HCT116 (cell line): ENCODE results near the gene KCNN3. TPM values are rescaled to one million over a fixed set of nuclear protein-coding genes. Genes with fewer than 3 reads are reported as not detected.

Experiments
- ATAC-seq: fragments of 200-7000 bp; cut with Tn5 transposase; 2 replicates; pipeline ENCODE4 v1.9.1; 2020; ENCODE audit warnings: mild to moderate bottlenecking, moderate library complexity
- BruUV-seq: library from RNA; stranded (reverse); fragments of 400-500 nt; replicated peaks from 2 replicates; lab custom pipeline; 2021; lab: Mats Ljungman, UMichigan
- CTCF ChIA-PET: fragments of 300-600 bp; sonication (Branson Sonifier 250); formaldehyde crosslinking; loops from one replicate; lab custom pipeline; 2021; ENCODE audit warnings: antibody characterized with exemption; lab: Charles Lee
- POLR2A ChIA-PET: fragments of 300-600, 350-600 bp; sonication (Branson Sonifier 250); formaldehyde crosslinking; loops from one replicate; lab custom pipeline; 2021; ENCODE audit warnings: antibody characterized with exemption; lab: Charles Lee
- RAD21 ChIA-PET, 2 experiments: fragments of 300-600 bp; sonication (Branson Sonifier 250); formaldehyde crosslinking; loops; one replicate each; lab custom pipeline; 2023; ENCODE audit warnings: low total read pairs in 2 of 2; ENCODE audit not compliant: uncharacterized antibody in 2 of 2, unreplicated experiment in 2 of 2, low non-redundant PET in 1 of 2; lab: Charles Lee
- DNase-seq: peaks from one replicate; pipeline ENCODE4 v3.0.0-alpha.2; 2010; ENCODE audit warnings: low read depth, low spot score
- H2AFZ ChIP-seq: fragments of 200-600 bp; shearing (Covaris generic), sonication (generic); 2 replicates; pipeline ENCODE4 v1.6.1; 2017; ENCODE audit warnings: low read depth, mixed run types, mixed read lengths, antibody characterized with exemption, low read length; ENCODE audit not compliant: poor library complexity, severe bottlenecking
- H3K27ac ChIP-seq: 2 replicates; pipeline ENCODE4 v1.5.1; 2012; ENCODE audit warnings: low read depth, low read length
- H3K27me3 ChIP-seq: fragments of 200-600 bp; sonication (generic); 2 replicates; pipeline ENCODE4 v1.6.1; 2016; ENCODE audit warnings: mixed run types, low read length, mixed read lengths; ENCODE audit not compliant: insufficient read depth
- H3K36me3 ChIP-seq, 2 experiments: fragments of 200-500 bp in 1 of 2; fragments of 200-600 bp in 1 of 2; sonication (Bioruptor generic) in 1 of 2; sonication (generic) in 1 of 2; 2 replicates each; pipeline versions ENCODE4 v1.5.1 to v1.6.1; 2014 to 2016; ENCODE audit warnings: low read length in 2 of 2, inconsistent platforms in 1 of 2, mixed read lengths in 1 of 2, mixed run types in 1 of 2; ENCODE audit not compliant: insufficient read depth in 2 of 2, control insufficient read depth in 1 of 2
- H3K4me1 ChIP-seq, 2 experiments: fragments of 200-600 bp in 1 of 2; sonication (generic) in 1 of 2; 2 replicates each; pipeline versions ENCODE4 v1.5.1 to v1.6.1; 2012 to 2017; ENCODE audit warnings: low read length in 2 of 2, inconsistent platforms in 1 of 2, mild to moderate bottlenecking in 1 of 2, mixed read lengths in 1 of 2, mixed run types in 1 of 2, moderate library complexity in 1 of 2; ENCODE audit not compliant: insufficient read depth in 2 of 2, control insufficient read depth in 1 of 2
- H3K4me2 ChIP-seq: fragments of 200-600 bp; sonication (generic); 2 replicates; pipeline ENCODE4 v1.6.1; 2017; ENCODE audit warnings: mixed run types, low read length, mixed read lengths
- H3K4me3 ChIP-seq, 2 experiments: fragments of 200-600 bp in 1 of 2; sonication (generic) in 1 of 2; replicated peaks in 1 of 2; 2 replicates each; pipeline ENCODE4 v1.5.1; 2011 to 2016; ENCODE audit warnings: low read length in 2 of 2, control low read depth in 1 of 2, low read depth in 1 of 2, mild to moderate bottlenecking in 1 of 2, mixed read lengths in 1 of 2, mixed run types in 1 of 2
- H3K79me2 ChIP-seq: fragments of 200-600 bp; sonication (generic); 2 replicates; pipeline ENCODE4 v1.6.1; 2017; ENCODE audit warnings: mild to moderate bottlenecking, mixed run types, low read length, moderate library complexity, mixed read lengths; ENCODE audit not compliant: insufficient read depth
- H3K9ac ChIP-seq: fragments of 200-600 bp; sonication (generic); 2 replicates; pipeline ENCODE4 v1.6.1; 2016; ENCODE audit warnings: low read length, mixed read lengths
- H3K9me2 ChIP-seq: fragments of 200-600 bp; sonication (generic), shearing (Covaris generic); 2 replicates; pipeline ENCODE4 v1.6.1; 2017; ENCODE audit warnings: mixed run types, mild to moderate bottlenecking, moderate library complexity; ENCODE audit not compliant: insufficient read depth
- H3K9me3 ChIP-seq, 2 experiments: fragments of 200-500 bp in 1 of 2; fragments of 200-600 bp in 1 of 2; sonication (Bioruptor generic) in 1 of 2; sonication (generic) in 1 of 2; 2 replicates each; pipeline ENCODE4 v1.6.1; 2014 to 2017; ENCODE audit warnings: low read length in 2 of 2, mixed read lengths in 2 of 2, inconsistent platforms in 1 of 2, low read depth in 1 of 2, mild to moderate bottlenecking in 1 of 2, mixed run types in 1 of 2, moderate library complexity in 1 of 2; ENCODE audit not compliant: control insufficient read depth in 1 of 2, insufficient read depth in 1 of 2
- H4K20me1 ChIP-seq: fragments of 200-600 bp; sonication (generic), shearing (Covaris generic); 2 replicates; pipeline ENCODE4 v1.6.1; 2017; ENCODE audit warnings: mixed run types, mild to moderate bottlenecking, moderate library complexity; ENCODE audit not compliant: insufficient read depth
- CBX3 ChIP-seq: IDR thresholded peaks from 2 replicates; pipeline ENCODE4 v1.6.1; 2012; ENCODE audit warnings: low read depth
- ELF1 ChIP-seq: IDR thresholded peaks from 2 replicates; pipeline ENCODE4 v1.6.1; 2012; ENCODE audit warnings: low read depth, borderline replicate concordance
- EZH2 ChIP-seq: fragments of 200-600 bp; sonication (generic); IDR thresholded peaks from 2 replicates; pipeline ENCODE4 v1.6.1; 2017; ENCODE audit warnings: antibody characterized with exemption, mixed run types
- EZH2phosphoT487 ChIP-seq: fragments of 200-600 bp; IDR thresholded peaks from 2 replicates; pipeline ENCODE4 v1.6.1; 2018; ENCODE audit warnings: antibody characterized with exemption, borderline replicate concordance
- FOSL1 ChIP-seq: IDR thresholded peaks from 2 replicates; pipeline ENCODE4 v1.6.1; 2012; ENCODE audit warnings: low read depth
- POLR2A ChIP-seq: IDR thresholded peaks from 2 replicates; pipeline ENCODE4 v1.7.0; 2011; ENCODE audit warnings: borderline replicate concordance; ENCODE audit not compliant: insufficient read depth, insufficient read length; ENCODE audit errors: extremely low read depth
- POLR2AphosphoS5 ChIP-seq: IDR thresholded peaks from 2 replicates; pipeline ENCODE4 v1.6.1; 2011; ENCODE audit warnings: mild to moderate bottlenecking, low read depth, low read length, moderate library complexity
- RAD21 ChIP-seq: IDR thresholded peaks from 2 replicates; pipeline ENCODE4 v1.6.1; 2012; ENCODE audit warnings: low read depth, mild to moderate bottlenecking
- ZFX ChIP-seq: fragments of 450-650 bp; IDR thresholded peaks from 2 replicates; pipeline ENCODE4 v1.6.1; 2017
- ZNF274 ChIP-seq: fragments of 200-500 bp; sonication (Bioruptor generic); IDR thresholded peaks from 2 replicates; pipeline ENCODE4 v1.6.1; 2014; ENCODE audit warnings: mild to moderate bottlenecking, low read depth, low read length, inconsistent platforms
- intact Hi-C: fragments of 100-400 bp; cut with micrococcal nuclease; formaldehyde crosslinking; loops from 2 replicates; pipeline ENCODE4 v1.10.0; 2022
- total RNA-seq: library from RNA; stranded (reverse); gene quantifications from one replicate; pipeline ENCODE4 v1.2.1, GENCODE V29; 2021; ENCODE audit not compliant: unreplicated experiment
- TF ChIP-seq, protein P1 (sequence below), 3 experiments: fragments of 200-600 bp in 1 of 3; sonication (generic) in 1 of 3; IDR thresholded peaks in 2 of 3; conservative IDR thresholded peaks in 1 of 3; 2 replicates each; pipeline ENCODE4 v1.5.1; 2012 to 2017; ENCODE audit warnings: low read depth in 2 of 3, low read length in 2 of 3, antibody characterized with exemption in 1 of 3, borderline replicate concordance in 1 of 3, control low read depth in 1 of 3, mild to moderate bottlenecking in 1 of 3, mixed read lengths in 1 of 3, mixed run types in 1 of 3, moderate library complexity in 1 of 3; ENCODE audit not compliant: insufficient read depth in 1 of 3
- TF ChIP-seq, protein P2 (sequence below): IDR thresholded peaks from 2 replicates; pipeline ENCODE4 v1.6.1; 2011; ENCODE audit warnings: mild to moderate bottlenecking, low read length, moderate library complexity; ENCODE audit not compliant: insufficient replicate concordance; ENCODE audit errors: extremely low read depth

KCNN3 gene
- total RNA-seq, 1 experiment from 2014 or later = 1.1 TPM

DNA sequence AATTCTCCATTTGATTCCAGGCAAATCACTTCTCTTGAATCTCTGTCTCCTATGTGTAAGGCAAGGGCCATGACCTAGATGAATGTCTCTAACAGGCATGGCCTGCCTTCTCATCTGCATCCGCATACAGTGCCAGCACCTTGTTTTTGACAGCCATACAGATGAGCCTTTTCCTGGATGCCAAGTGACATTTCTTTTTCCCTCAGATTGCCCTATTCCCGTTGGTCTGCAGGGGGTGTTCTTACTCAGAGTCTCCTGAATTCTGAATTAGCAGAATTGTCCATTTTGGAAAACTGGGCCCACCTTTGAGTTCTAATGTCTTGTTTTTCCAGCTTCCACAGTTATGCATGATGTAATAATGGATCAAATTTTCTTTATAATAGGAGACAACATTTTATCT is 174.1 kb downstream of the KCNN3 start:
- ChIA-PET POLR2A (no interaction called here), RAD21 (no interaction called here), CTCF (no interaction called here)
- intact Hi-C loops = no loop called here
- Histone ChIP-seq H4K20me1 (no peaks in the 10 kb centered on the region), H3K36me3 (no peaks in the 10 kb centered on the region), H3K4me3 (no peak overlapping the region), H3K9me3 (no peaks in the 10 kb centered on the region), H3K27ac (no peak overlapping the region), H3K27me3 (no peaks in the 10 kb centered on the region), H2AFZ (no peak overlapping the region), H3K9me2 (no peaks in the 10 kb centered on the region), H3K4me2 (no peak overlapping the region), H3K4me1 (peaks cover 9 to 23% of the 10 kb centered on the region in 2 experiments), H3K79me2 (no peaks in the 10 kb centered on the region), H3K9ac (no peak overlapping the region)
- TF ChIP-seq, protein P1, sequence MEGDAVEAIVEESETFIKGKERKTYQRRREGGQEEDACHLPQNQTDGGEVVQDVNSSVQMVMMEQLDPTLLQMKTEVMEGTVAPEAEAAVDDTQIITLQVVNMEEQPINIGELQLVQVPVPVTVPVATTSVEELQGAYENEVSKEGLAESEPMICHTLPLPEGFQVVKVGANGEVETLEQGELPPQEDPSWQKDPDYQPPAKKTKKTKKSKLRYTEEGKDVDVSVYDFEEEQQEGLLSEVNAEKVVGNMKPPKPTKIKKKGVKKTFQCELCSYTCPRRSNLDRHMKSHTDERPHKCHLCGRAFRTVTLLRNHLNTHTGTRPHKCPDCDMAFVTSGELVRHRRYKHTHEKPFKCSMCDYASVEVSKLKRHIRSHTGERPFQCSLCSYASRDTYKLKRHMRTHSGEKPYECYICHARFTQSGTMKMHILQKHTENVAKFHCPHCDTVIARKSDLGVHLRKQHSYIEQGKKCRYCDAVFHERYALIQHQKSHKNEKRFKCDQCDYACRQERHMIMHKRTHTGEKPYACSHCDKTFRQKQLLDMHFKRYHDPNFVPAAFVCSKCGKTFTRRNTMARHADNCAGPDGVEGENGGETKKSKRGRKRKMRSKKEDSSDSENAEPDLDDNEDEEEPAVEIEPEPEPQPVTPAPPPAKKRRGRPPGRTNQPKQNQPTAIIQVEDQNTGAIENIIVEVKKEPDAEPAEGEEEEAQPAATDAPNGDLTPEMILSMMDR (IDR thresholded peaks at IDR 0.05 in 2 of 3, conservative IDR thresholded peaks at IDR 0.05 in 1 of 3; ENCODE audit: borderline replicate concordance in 1 of 3, insufficient read depth in 1 of 3, low read depth in 2 of 3, low read length in 2 of 3) = peak; percentile 41 to 52 (median 49); a peak in 5 of 6 replicates
- TF ChIP-seq, protein P2, sequence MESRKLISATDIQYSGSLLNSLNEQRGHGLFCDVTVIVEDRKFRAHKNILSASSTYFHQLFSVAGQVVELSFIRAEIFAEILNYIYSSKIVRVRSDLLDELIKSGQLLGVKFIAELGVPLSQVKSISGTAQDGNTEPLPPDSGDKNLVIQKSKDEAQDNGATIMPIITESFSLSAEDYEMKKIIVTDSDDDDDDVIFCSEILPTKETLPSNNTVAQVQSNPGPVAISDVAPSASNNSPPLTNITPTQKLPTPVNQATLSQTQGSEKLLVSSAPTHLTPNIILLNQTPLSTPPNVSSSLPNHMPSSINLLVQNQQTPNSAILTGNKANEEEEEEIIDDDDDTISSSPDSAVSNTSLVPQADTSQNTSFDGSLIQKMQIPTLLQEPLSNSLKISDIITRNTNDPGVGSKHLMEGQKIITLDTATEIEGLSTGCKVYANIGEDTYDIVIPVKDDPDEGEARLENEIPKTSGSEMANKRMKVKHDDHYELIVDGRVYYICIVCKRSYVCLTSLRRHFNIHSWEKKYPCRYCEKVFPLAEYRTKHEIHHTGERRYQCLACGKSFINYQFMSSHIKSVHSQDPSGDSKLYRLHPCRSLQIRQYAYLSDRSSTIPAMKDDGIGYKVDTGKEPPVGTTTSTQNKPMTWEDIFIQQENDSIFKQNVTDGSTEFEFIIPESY = no peak
- TF ChIP-seq RAD21 = peak; percentile 55
- ATAC-seq (peak; percentile 65), DNase-seq (no peak)
- BruUV-seq = no TSS peak

DNA sequence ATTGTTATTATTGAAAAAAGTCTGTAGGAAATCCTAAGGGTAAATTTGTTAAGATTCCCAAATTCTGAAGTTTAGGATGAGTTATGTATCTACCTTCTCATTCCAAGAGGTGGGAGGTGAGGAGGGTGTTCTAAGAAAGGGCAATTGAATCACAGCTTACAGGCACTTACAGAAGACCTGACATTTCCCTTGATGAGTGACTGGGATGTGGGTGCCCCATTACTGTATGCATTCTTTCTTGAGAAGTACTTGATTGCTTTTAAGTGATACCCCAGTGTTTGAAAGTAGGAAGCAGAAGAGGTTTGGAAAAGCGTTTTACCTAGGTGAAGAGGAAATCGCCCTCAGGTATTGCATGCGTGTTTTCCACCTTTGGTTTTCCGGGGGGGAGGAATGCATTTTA is 175.1 kb downstream of the KCNN3 start:
- no peak overlapping the region for H3K9ac ChIP-seq
- intact Hi-C loops = no loop called here
- no peaks in the 10 kb centered on the region for H3K36me3 ChIP-seq
- no peak for TF ChIP-seq ELF1
- no peak for TF ChIP-seq EZH2
- no peak for TF ChIP-seq ZNF274
- TF ChIP-seq POLR2A = no peak
- no peak for TF ChIP-seq FOSL1
- no peak for TF ChIP-seq ZFX
- no peak for TF ChIP-seq CBX3
- TF ChIP-seq POLR2AphosphoS5 = no peak
- TF ChIP-seq, protein P1 (IDR thresholded peaks at IDR 0.05 in 2 of 3, conservative IDR thresholded peaks at IDR 0.05 in 1 of 3; ENCODE audit: borderline replicate concordance in 1 of 3, insufficient read depth in 1 of 3, low read depth in 2 of 3, low read length in 2 of 3) = no peak
- no peak for TF ChIP-seq RAD21
- no peak for TF ChIP-seq EZH2phosphoT487

More for the DNA sequence above, 175.1 kb downstream of the KCNN3 start:
- H3K27ac ChIP-seq = no peak overlapping the region
- no peaks in the 10 kb centered on the region for H3K79me2 ChIP-seq
- peaks cover 9 to 23% of the 10 kb centered on the region in 2 experiments for H3K4me1 ChIP-seq
- no peaks in the 10 kb centered on the region for H3K9me3 ChIP-seq
- BruUV-seq = no TSS peak
- ChIA-PET POLR2A (no interaction called here), CTCF (no interaction called here), RAD21 (no interaction called here)
- no peaks in the 10 kb centered on the region for H3K27me3 ChIP-seq
- H3K9me2 ChIP-seq = no peaks in the 10 kb centered on the region
- no peak overlapping the region for H3K4me2 ChIP-seq
- H4K20me1 ChIP-seq = no peaks in the 10 kb centered on the region
- ATAC-seq = no peak
- no peak overlapping the region for H3K4me3 ChIP-seq
- no peak for DNase-seq
- H2AFZ ChIP-seq = no peak overlapping the region
